Testis (tissue), 3 donors: ENCODE results near the gene CHIT1. TPM values are rescaled to one million over a fixed set of nuclear protein-coding genes. Genes with fewer than 3 reads are reported as not detected.

Experiments
- DNase-seq: peaks from one replicate; pipeline ENCODE4 v3.0.0-alpha.2; 2019
- H3K27ac ChIP-seq, 2 donors: fragments of 200-600 bp; sonication (generic); one replicate each; pipeline ENCODE4 v1.5.1; 2019
- H3K27me3 ChIP-seq: fragments of 200-600 bp; sonication (generic); one replicate; pipeline ENCODE4 v1.5.1; 2019
- H3K36me3 ChIP-seq: fragments of 200-600 bp; sonication (generic); one replicate; pipeline ENCODE4 v1.5.1; 2017; ENCODE audit warnings: low read depth; ENCODE audit errors: missing control alignments
- H3K4me1 ChIP-seq: fragments of 200-600 bp; sonication (generic); one replicate; pipeline ENCODE4 v1.5.1; 2019
- H3K4me3 ChIP-seq, 2 donors: fragments of 200-600 bp; sonication (generic); one replicate each; pipeline ENCODE4 v1.5.1; 2017 to 2019
- H3K9me3 ChIP-seq: fragments of 200-600 bp; sonication (generic); one replicate; pipeline ENCODE4 v1.5.1; 2017
- CTCF ChIP-seq, 3 experiments: fragments of 450-650 bp in 2 of 3; fragments of 200-600 bp in 1 of 3; sonication (generic) in 1 of 3; IDR thresholded peaks; one replicate each; pipeline ENCODE4 v1.5.1; 2016 to 2019; ENCODE audit warnings: antibody characterized with exemption in 3 of 3, mild to moderate bottlenecking in 2 of 3, moderate library complexity in 1 of 3
- POLR2A ChIP-seq: fragments of 450-650 bp; IDR thresholded peaks from one replicate; pipeline ENCODE4 v1.6.1; 2017; ENCODE audit warnings: antibody characterized with exemption, mild to moderate bottlenecking, moderate library complexity
- WGBS, 2 donors: methylation state at CpG; one replicate each; pipeline ENCODE4 v1.1.5; 2018; 5-methylcytosine and 5-hydroxymethylcytosine counted together
- intact Hi-C: fragments of 100-400 bp; cut with DNase I; formaldehyde crosslinking; loops from one replicate; pipeline ENCODE4 v1.15.1; 2023; ENCODE audit warnings: low total_unique reads
- polyA plus RNA-seq: library from polyadenylated mRNA; stranded (reverse); fragments of 350-450 nt; fragmentation: Illumina TruSeq; extraction: RNeasy Lipid Tissue Mini Kit (QIAGEN cat#74804); gene quantifications from one replicate; pipeline ENCODE4 v1.2.3, GENCODE V29; 2014; ENCODE audit warnings: low read depth, low replicate concordance; ENCODE audit not compliant: insufficient read depth
- total RNA-seq, 2 donors: library from RNA; depleted of rRNA; stranded (reverse); fragments of >200 nt; gene quantifications; one replicate each; pipeline ENCODE4 v1.2.3, GENCODE V29; 2016

CHIT1 gene
- total and polyA plus RNA-seq, 3 donors from 2014 or later, result 0.08 to 9.9 (median 0.62) TPM

- 12% methylated on average over 17 to 31 of the region's 32 CpGs for WGBS, 2 donors
- intact Hi-C loops, result loop anchor here (5.0 to 10.0 kb wide), 3 partner anchors 54 to 211 kb away; no protein-coding TSS in a partner anchor
- H3K27me3 ChIP-seq, result no peaks in the 10 kb centered on the region
- H3K4me1 ChIP-seq, result peaks cover 50% of the 10 kb centered on the region
- H3K36me3 ChIP-seq, result no peaks in the 10 kb centered on the region
- H3K27ac ChIP-seq, result peak overlapping the region; percentile 78 to 83
- H3K9me3 ChIP-seq, result no peaks in the 10 kb centered on the region
- TF ChIP-seq CTCF (IDR thresholded peaks at IDR 0.05) (peak; percentile 98 to 99 (median 98)), POLR2A (no peak)
- peak; percentile 93 for DNase-seq
- peak overlapping the region; percentile 6 to 46 for H3K4me3 ChIP-seq
These were observed 43.9 kb upstream of the CHIT1 start for GRCh38 chr1:203273206-203273868.

GRCh38 chr1:203272633-203273205 lies 43.2 kb upstream of the CHIT1 start:
- intact Hi-C loops, result loop anchor here (5.0 to 10.0 kb wide), 3 partner anchors 55 to 212 kb away; no protein-coding TSS in a partner anchor
- no peak for DNase-seq
- peaks cover 44% of the 10 kb centered on the region for H3K4me1 ChIP-seq
- H3K27ac ChIP-seq, result peak overlapping the region; percentile 78 to 83
- peak overlapping the region in 1 of 2 donors; percentile 46 for H3K4me3 ChIP-seq
- H3K36me3 ChIP-seq, result no peaks in the 10 kb centered on the region
- TF ChIP-seq CTCF (IDR thresholded peaks at IDR 0.05) (no peak), POLR2A (no peak)
- 18 to 27% methylated on average over 11 to 17 of the region's 17 CpGs for WGBS, 2 donors
- no peaks in the 10 kb centered on the region for H3K9me3 ChIP-seq
- H3K27me3 ChIP-seq, result no peaks in the 10 kb centered on the region

GRCh38 chr1:203271962-203272632 lies 42.6 kb upstream of the CHIT1 start:
- peaks cover 38% of the 10 kb centered on the region for H3K4me1 ChIP-seq
- no peaks in the 10 kb centered on the region for H3K36me3 ChIP-seq
- no peaks in the 10 kb centered on the region for H3K27me3 ChIP-seq
- intact Hi-C loops, result loop anchor here (5.0 to 10.0 kb wide), 3 partner anchors 55 to 213 kb away; no protein-coding TSS in a partner anchor
- TF ChIP-seq POLR2A, result no peak
- no peak for TF ChIP-seq CTCF (IDR thresholded peaks at IDR 0.05)
- no peak overlapping the region for H3K4me3 ChIP-seq
- H3K27ac ChIP-seq, result no peak overlapping the region
- no peaks in the 10 kb centered on the region for H3K9me3 ChIP-seq
- 62 to 63% methylated on average over 5 to 6 of the region's 6 CpGs for WGBS, 2 donors
- DNase-seq, result no peak

- H3K36me3 ChIP-seq, result no peaks in the 10 kb centered on the region
- intact Hi-C loops, result loop anchor here (5.0 to 10.0 kb wide), 3 partner anchors 56 to 214 kb away; no protein-coding TSS in a partner anchor
- H3K4me3 ChIP-seq, result no peak overlapping the region
- H3K27ac ChIP-seq, result no peak overlapping the region
- H3K27me3 ChIP-seq, result no peaks in the 10 kb centered on the region
- TF ChIP-seq POLR2A (no peak), CTCF (IDR thresholded peaks at IDR 0.05) (no peak)
- no peaks in the 10 kb centered on the region for H3K9me3 ChIP-seq
- 44 to 46% methylated on average over 8 of the region's 8 CpGs for WGBS, 2 donors
- peak; percentile 88 for DNase-seq
- H3K4me1 ChIP-seq, result peaks cover 34% of the 10 kb centered on the region
These were observed 41.7 kb upstream of the CHIT1 start for GRCh38 chr1:203271018-203271743.
